HCT116 (cell line): Measurements from ENCODE around the gene NFIX. TPM values are rescaled to one million over a fixed set of nuclear protein-coding genes. Genes with fewer than 3 reads are reported as not detected.

ENCODE experiments used
- ATAC-seq: fragments of 200-7000 bp; cut with Tn5 transposase; 2 replicates; pipeline ENCODE4 v1.9.1; 2020; ENCODE audit warnings: mild to moderate bottlenecking, moderate library complexity
- BruUV-seq: library from RNA; stranded (reverse); fragments of 400-500 nt; replicated peaks from 2 replicates; lab custom pipeline; 2021; lab: Mats Ljungman, UMichigan
- CTCF ChIA-PET: fragments of 300-600 bp; sonication (Branson Sonifier 250); formaldehyde crosslinking; loops from one replicate; lab custom pipeline; 2021; ENCODE audit warnings: antibody characterized with exemption; lab: Charles Lee
- POLR2A ChIA-PET: fragments of 300-600, 350-600 bp; sonication (Branson Sonifier 250); formaldehyde crosslinking; loops from one replicate; lab custom pipeline; 2021; ENCODE audit warnings: antibody characterized with exemption; lab: Charles Lee
- RAD21 ChIA-PET, 2 experiments: fragments of 300-600 bp; sonication (Branson Sonifier 250); formaldehyde crosslinking; loops; one replicate each; lab custom pipeline; 2023; ENCODE audit warnings: low total read pairs in 2 of 2; ENCODE audit not compliant: uncharacterized antibody in 2 of 2, unreplicated experiment in 2 of 2, low non-redundant PET in 1 of 2; lab: Charles Lee
- DNase-seq: peaks from one replicate; pipeline ENCODE4 v3.0.0-alpha.2; 2010; ENCODE audit warnings: low read depth, low spot score
- H2AFZ ChIP-seq: fragments of 200-600 bp; shearing (Covaris generic), sonication (generic); 2 replicates; pipeline ENCODE4 v1.6.1; 2017; ENCODE audit warnings: low read depth, mixed run types, mixed read lengths, antibody characterized with exemption, low read length; ENCODE audit not compliant: poor library complexity, severe bottlenecking
- H3K27ac ChIP-seq: 2 replicates; pipeline ENCODE4 v1.5.1; 2012; ENCODE audit warnings: low read depth, low read length
- H3K27me3 ChIP-seq: fragments of 200-600 bp; sonication (generic); 2 replicates; pipeline ENCODE4 v1.6.1; 2016; ENCODE audit warnings: mixed run types, low read length, mixed read lengths; ENCODE audit not compliant: insufficient read depth
- H3K36me3 ChIP-seq, 2 experiments: fragments of 200-500 bp in 1 of 2; fragments of 200-600 bp in 1 of 2; sonication (Bioruptor generic) in 1 of 2; sonication (generic) in 1 of 2; 2 replicates each; pipeline versions ENCODE4 v1.5.1 to v1.6.1; 2014 to 2016; ENCODE audit warnings: low read length in 2 of 2, inconsistent platforms in 1 of 2, mixed read lengths in 1 of 2, mixed run types in 1 of 2; ENCODE audit not compliant: insufficient read depth in 2 of 2, control insufficient read depth in 1 of 2
- H3K4me1 ChIP-seq, 2 experiments: fragments of 200-600 bp in 1 of 2; sonication (generic) in 1 of 2; 2 replicates each; pipeline versions ENCODE4 v1.5.1 to v1.6.1; 2012 to 2017; ENCODE audit warnings: low read length in 2 of 2, inconsistent platforms in 1 of 2, mild to moderate bottlenecking in 1 of 2, mixed read lengths in 1 of 2, mixed run types in 1 of 2, moderate library complexity in 1 of 2; ENCODE audit not compliant: insufficient read depth in 2 of 2, control insufficient read depth in 1 of 2
- H3K4me2 ChIP-seq: fragments of 200-600 bp; sonication (generic); 2 replicates; pipeline ENCODE4 v1.6.1; 2017; ENCODE audit warnings: mixed run types, low read length, mixed read lengths
- H3K4me3 ChIP-seq, 2 experiments: fragments of 200-600 bp in 1 of 2; sonication (generic) in 1 of 2; replicated peaks in 1 of 2; 2 replicates each; pipeline ENCODE4 v1.5.1; 2011 to 2016; ENCODE audit warnings: low read length in 2 of 2, control low read depth in 1 of 2, low read depth in 1 of 2, mild to moderate bottlenecking in 1 of 2, mixed read lengths in 1 of 2, mixed run types in 1 of 2
- H3K79me2 ChIP-seq: fragments of 200-600 bp; sonication (generic); 2 replicates; pipeline ENCODE4 v1.6.1; 2017; ENCODE audit warnings: mild to moderate bottlenecking, mixed run types, low read length, moderate library complexity, mixed read lengths; ENCODE audit not compliant: insufficient read depth
- H3K9ac ChIP-seq: fragments of 200-600 bp; sonication (generic); 2 replicates; pipeline ENCODE4 v1.6.1; 2016; ENCODE audit warnings: low read length, mixed read lengths
- H3K9me2 ChIP-seq: fragments of 200-600 bp; sonication (generic), shearing (Covaris generic); 2 replicates; pipeline ENCODE4 v1.6.1; 2017; ENCODE audit warnings: mixed run types, mild to moderate bottlenecking, moderate library complexity; ENCODE audit not compliant: insufficient read depth
- H3K9me3 ChIP-seq, 2 experiments: fragments of 200-500 bp in 1 of 2; fragments of 200-600 bp in 1 of 2; sonication (Bioruptor generic) in 1 of 2; sonication (generic) in 1 of 2; 2 replicates each; pipeline ENCODE4 v1.6.1; 2014 to 2017; ENCODE audit warnings: low read length in 2 of 2, mixed read lengths in 2 of 2, inconsistent platforms in 1 of 2, low read depth in 1 of 2, mild to moderate bottlenecking in 1 of 2, mixed run types in 1 of 2, moderate library complexity in 1 of 2; ENCODE audit not compliant: control insufficient read depth in 1 of 2, insufficient read depth in 1 of 2
- H4K20me1 ChIP-seq: fragments of 200-600 bp; sonication (generic), shearing (Covaris generic); 2 replicates; pipeline ENCODE4 v1.6.1; 2017; ENCODE audit warnings: mixed run types, mild to moderate bottlenecking, moderate library complexity; ENCODE audit not compliant: insufficient read depth
- CBX3 ChIP-seq: IDR thresholded peaks from 2 replicates; pipeline ENCODE4 v1.6.1; 2012; ENCODE audit warnings: low read depth
- EGR1 ChIP-seq: IDR thresholded peaks from 2 replicates; pipeline ENCODE4 v1.6.1; 2012; ENCODE audit warnings: low read depth
- ELF1 ChIP-seq: IDR thresholded peaks from 2 replicates; pipeline ENCODE4 v1.6.1; 2012; ENCODE audit warnings: low read depth, borderline replicate concordance
- EZH2phosphoT487 ChIP-seq: fragments of 200-600 bp; IDR thresholded peaks from 2 replicates; pipeline ENCODE4 v1.6.1; 2018; ENCODE audit warnings: antibody characterized with exemption, borderline replicate concordance
- JUND ChIP-seq: IDR thresholded peaks from 2 replicates; pipeline ENCODE4 v1.6.1; 2012
- POLR2A ChIP-seq: IDR thresholded peaks from 2 replicates; pipeline ENCODE4 v1.7.0; 2011; ENCODE audit warnings: borderline replicate concordance; ENCODE audit not compliant: insufficient read depth, insufficient read length; ENCODE audit errors: extremely low read depth
- POLR2AphosphoS5 ChIP-seq: IDR thresholded peaks from 2 replicates; pipeline ENCODE4 v1.6.1; 2011; ENCODE audit warnings: mild to moderate bottlenecking, low read depth, low read length, moderate library complexity
- SIN3A ChIP-seq: IDR thresholded peaks from 2 replicates; pipeline ENCODE4 v1.6.1; 2012; ENCODE audit warnings: low read depth
- SP1 ChIP-seq: IDR thresholded peaks from 2 replicates; pipeline ENCODE4 v1.6.1; 2012; ENCODE audit warnings: low read depth
- SRF ChIP-seq: IDR thresholded peaks from 2 replicates; pipeline ENCODE4 v1.6.1; 2012; ENCODE audit warnings: low read depth
- TCF7L2 ChIP-seq: IDR thresholded peaks from 2 replicates; pipeline ENCODE4 v1.7.0; 2011; ENCODE audit warnings: borderline replicate concordance, inconsistent platforms; ENCODE audit not compliant: insufficient read depth, insufficient read length; ENCODE audit errors: extremely low read depth
- ZNF274 ChIP-seq: fragments of 200-500 bp; sonication (Bioruptor generic); IDR thresholded peaks from 2 replicates; pipeline ENCODE4 v1.6.1; 2014; ENCODE audit warnings: mild to moderate bottlenecking, low read depth, low read length, inconsistent platforms
- intact Hi-C: fragments of 100-400 bp; cut with micrococcal nuclease; formaldehyde crosslinking; loops from 2 replicates; pipeline ENCODE4 v1.10.0; 2022
- total RNA-seq: library from RNA; stranded (reverse); gene quantifications from one replicate; pipeline ENCODE4 v1.2.1, GENCODE V29; 2021; ENCODE audit not compliant: unreplicated experiment
- TF ChIP-seq, protein P1 (sequence below): IDR thresholded peaks from 2 replicates; pipeline ENCODE4 v1.6.1; 2012
- TF ChIP-seq, protein P2 (sequence below), 3 experiments: fragments of 200-600 bp in 1 of 3; sonication (generic) in 1 of 3; IDR thresholded peaks in 2 of 3; conservative IDR thresholded peaks in 1 of 3; 2 replicates each; pipeline ENCODE4 v1.5.1; 2012 to 2017; ENCODE audit warnings: low read depth in 2 of 3, low read length in 2 of 3, antibody characterized with exemption in 1 of 3, borderline replicate concordance in 1 of 3, control low read depth in 1 of 3, mild to moderate bottlenecking in 1 of 3, mixed read lengths in 1 of 3, mixed run types in 1 of 3, moderate library complexity in 1 of 3; ENCODE audit not compliant: insufficient read depth in 1 of 3
- TF ChIP-seq, protein P3 (sequence below): IDR thresholded peaks from 2 replicates; pipeline ENCODE4 v1.6.1; 2012; ENCODE audit warnings: low read depth
- TF ChIP-seq, protein P4 (sequence below): IDR thresholded peaks from 2 replicates; pipeline ENCODE4 v1.6.1; 2011; ENCODE audit warnings: mild to moderate bottlenecking, low read length, moderate library complexity; ENCODE audit not compliant: insufficient replicate concordance; ENCODE audit errors: extremely low read depth

NFIX gene
- total RNA-seq, 1 experiment from 2014 or later: 34.8 TPM

DNA sequence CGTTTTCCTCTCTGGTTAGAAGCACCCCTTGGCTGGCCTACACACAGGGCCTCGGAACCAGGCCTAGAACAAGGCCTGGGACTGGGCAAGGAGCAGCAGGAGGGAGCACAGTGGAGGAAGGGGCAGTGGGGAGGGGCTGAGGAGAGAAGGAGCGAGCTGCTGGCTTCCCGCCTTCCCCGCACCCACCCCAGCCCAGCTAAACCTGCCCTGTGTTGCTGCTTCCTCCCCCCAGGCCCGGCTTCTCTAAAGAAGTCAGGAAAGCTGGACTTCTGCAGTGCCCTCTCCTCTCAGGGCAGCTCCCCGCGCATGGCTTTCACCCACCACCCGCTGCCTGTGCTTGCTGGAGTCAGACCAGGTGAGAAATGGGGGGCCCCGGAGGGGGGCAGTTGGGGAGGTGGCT is 83.1 kb downstream of the NFIX start:
- no peak overlapping the region for H3K4me3 ChIP-seq
- ATAC-seq (no peak), DNase-seq (no peak)
- H4K20me1 ChIP-seq: no peaks in the 10 kb centered on the region
- H3K4me2 ChIP-seq: no peak overlapping the region
- no TSS peak for BruUV-seq
- no peaks in the 10 kb centered on the region for H3K27me3 ChIP-seq
- H3K27ac ChIP-seq: no peak overlapping the region
- H3K9ac ChIP-seq: no peak overlapping the region
- no peaks in the 10 kb centered on the region for H3K36me3 ChIP-seq
- ChIA-PET CTCF (interaction anchor here (1.2 to 2.2 kb wide), 3 partner anchors 15 to 45 kb away, joined by 3 to 7 read pairs (median 6); no protein-coding TSS in a partner anchor), POLR2A (no interaction called here), RAD21 (no interaction called here)
- no peaks in the 10 kb centered on the region for H3K9me3 ChIP-seq
- intact Hi-C loops: no loop called here
- H3K79me2 ChIP-seq: no peaks in the 10 kb centered on the region
- H2AFZ ChIP-seq: no peak overlapping the region
- peaks cover 18% of the 10 kb centered on the region in 2 experiments for H3K4me1 ChIP-seq
- TF ChIP-seq SP1: no peak
- TF ChIP-seq, protein P1, sequence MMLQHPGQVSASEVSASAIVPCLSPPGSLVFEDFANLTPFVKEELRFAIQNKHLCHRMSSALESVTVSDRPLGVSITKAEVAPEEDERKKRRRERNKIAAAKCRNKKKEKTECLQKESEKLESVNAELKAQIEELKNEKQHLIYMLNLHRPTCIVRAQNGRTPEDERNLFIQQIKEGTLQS: no peak
- TF ChIP-seq POLR2A: no peak
- no peak for TF ChIP-seq TCF7L2
- no peak for TF ChIP-seq ZNF274
- TF ChIP-seq, protein P2, sequence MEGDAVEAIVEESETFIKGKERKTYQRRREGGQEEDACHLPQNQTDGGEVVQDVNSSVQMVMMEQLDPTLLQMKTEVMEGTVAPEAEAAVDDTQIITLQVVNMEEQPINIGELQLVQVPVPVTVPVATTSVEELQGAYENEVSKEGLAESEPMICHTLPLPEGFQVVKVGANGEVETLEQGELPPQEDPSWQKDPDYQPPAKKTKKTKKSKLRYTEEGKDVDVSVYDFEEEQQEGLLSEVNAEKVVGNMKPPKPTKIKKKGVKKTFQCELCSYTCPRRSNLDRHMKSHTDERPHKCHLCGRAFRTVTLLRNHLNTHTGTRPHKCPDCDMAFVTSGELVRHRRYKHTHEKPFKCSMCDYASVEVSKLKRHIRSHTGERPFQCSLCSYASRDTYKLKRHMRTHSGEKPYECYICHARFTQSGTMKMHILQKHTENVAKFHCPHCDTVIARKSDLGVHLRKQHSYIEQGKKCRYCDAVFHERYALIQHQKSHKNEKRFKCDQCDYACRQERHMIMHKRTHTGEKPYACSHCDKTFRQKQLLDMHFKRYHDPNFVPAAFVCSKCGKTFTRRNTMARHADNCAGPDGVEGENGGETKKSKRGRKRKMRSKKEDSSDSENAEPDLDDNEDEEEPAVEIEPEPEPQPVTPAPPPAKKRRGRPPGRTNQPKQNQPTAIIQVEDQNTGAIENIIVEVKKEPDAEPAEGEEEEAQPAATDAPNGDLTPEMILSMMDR (IDR thresholded peaks at IDR 0.05 in 2 of 3, conservative IDR thresholded peaks at IDR 0.05 in 1 of 3; ENCODE audit: borderline replicate concordance in 1 of 3, insufficient read depth in 1 of 3, low read depth in 2 of 3, low read length in 2 of 3): no peak
- no peak for TF ChIP-seq JUND
- no peak for TF ChIP-seq SIN3A
- TF ChIP-seq SRF: no peak
- no peak for TF ChIP-seq POLR2AphosphoS5
- TF ChIP-seq EGR1: no peak
- no peak for TF ChIP-seq EZH2phosphoT487
- TF ChIP-seq, protein P3, sequence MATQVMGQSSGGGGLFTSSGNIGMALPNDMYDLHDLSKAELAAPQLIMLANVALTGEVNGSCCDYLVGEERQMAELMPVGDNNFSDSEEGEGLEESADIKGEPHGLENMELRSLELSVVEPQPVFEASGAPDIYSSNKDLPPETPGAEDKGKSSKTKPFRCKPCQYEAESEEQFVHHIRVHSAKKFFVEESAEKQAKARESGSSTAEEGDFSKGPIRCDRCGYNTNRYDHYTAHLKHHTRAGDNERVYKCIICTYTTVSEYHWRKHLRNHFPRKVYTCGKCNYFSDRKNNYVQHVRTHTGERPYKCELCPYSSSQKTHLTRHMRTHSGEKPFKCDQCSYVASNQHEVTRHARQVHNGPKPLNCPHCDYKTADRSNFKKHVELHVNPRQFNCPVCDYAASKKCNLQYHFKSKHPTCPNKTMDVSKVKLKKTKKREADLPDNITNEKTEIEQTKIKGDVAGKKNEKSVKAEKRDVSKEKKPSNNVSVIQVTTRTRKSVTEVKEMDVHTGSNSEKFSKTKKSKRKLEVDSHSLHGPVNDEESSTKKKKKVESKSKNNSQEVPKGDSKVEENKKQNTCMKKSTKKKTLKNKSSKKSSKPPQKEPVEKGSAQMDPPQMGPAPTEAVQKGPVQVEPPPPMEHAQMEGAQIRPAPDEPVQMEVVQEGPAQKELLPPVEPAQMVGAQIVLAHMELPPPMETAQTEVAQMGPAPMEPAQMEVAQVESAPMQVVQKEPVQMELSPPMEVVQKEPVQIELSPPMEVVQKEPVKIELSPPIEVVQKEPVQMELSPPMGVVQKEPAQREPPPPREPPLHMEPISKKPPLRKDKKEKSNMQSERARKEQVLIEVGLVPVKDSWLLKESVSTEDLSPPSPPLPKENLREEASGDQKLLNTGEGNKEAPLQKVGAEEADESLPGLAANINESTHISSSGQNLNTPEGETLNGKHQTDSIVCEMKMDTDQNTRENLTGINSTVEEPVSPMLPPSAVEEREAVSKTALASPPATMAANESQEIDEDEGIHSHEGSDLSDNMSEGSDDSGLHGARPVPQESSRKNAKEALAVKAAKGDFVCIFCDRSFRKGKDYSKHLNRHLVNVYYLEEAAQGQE: no peak
- TF ChIP-seq, protein P4, sequence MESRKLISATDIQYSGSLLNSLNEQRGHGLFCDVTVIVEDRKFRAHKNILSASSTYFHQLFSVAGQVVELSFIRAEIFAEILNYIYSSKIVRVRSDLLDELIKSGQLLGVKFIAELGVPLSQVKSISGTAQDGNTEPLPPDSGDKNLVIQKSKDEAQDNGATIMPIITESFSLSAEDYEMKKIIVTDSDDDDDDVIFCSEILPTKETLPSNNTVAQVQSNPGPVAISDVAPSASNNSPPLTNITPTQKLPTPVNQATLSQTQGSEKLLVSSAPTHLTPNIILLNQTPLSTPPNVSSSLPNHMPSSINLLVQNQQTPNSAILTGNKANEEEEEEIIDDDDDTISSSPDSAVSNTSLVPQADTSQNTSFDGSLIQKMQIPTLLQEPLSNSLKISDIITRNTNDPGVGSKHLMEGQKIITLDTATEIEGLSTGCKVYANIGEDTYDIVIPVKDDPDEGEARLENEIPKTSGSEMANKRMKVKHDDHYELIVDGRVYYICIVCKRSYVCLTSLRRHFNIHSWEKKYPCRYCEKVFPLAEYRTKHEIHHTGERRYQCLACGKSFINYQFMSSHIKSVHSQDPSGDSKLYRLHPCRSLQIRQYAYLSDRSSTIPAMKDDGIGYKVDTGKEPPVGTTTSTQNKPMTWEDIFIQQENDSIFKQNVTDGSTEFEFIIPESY: no peak
- no peak for TF ChIP-seq CBX3
- no peak for TF ChIP-seq ELF1
- no peaks in the 10 kb centered on the region for H3K9me2 ChIP-seq
